Islet of Langerhans (tissue), 1 donor: ENCODE measurements around the gene LLGL2.

Experiments used
- FAIRE-seq: peaks from one replicate; lab custom pipeline; 2011; peaks lifted over from hg19 to GRCh38; lab: Jason Lieb, UNC

Gene LLGL2

DNA sequence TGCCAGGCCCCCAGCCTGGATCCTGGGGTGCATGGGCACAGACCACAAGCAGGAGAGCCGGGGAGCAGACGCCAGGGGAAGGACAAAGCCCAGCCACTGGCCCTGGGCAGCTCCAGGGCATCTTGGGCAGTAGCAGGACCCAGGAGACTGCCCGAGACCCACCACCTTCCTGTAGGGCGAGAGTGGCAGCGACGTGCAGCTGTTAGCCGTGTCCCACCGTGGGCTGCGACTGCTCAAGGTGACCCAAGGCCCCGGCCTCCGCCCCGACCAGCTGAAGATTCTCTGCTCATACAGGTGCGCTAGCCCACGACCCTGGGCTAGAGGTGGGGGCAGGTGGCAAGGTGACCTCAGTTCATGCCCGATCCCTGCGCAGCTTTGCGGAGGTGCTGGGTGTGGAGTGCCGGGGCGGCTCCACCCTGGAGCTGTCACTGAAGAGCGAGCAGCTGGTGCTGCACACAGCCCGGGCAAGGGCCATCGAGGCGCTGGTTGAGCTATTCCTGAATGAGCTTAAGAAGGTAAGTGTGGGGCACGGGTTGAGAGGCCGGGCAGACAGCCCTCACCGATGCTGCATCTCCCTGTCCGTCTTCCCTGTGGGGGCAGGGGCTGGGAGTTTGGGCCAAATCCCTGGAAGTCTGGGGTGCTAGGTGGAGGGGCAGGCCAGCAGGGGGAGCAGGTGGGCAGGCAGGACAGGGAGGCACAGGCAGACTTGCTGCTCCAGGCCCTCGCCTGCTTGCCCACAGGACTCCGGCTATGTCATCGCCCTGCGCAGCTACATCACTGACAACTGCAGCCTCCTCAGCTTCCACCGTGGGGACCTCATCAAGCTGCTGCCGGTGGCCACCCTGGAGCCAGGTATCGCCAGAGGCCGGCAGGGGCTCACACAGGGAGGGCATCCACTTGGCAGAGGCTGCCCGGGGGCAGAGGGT lies 94.3 kb downstream of the LLGL2 start:
- no peak for FAIRE-seq

DNA sequence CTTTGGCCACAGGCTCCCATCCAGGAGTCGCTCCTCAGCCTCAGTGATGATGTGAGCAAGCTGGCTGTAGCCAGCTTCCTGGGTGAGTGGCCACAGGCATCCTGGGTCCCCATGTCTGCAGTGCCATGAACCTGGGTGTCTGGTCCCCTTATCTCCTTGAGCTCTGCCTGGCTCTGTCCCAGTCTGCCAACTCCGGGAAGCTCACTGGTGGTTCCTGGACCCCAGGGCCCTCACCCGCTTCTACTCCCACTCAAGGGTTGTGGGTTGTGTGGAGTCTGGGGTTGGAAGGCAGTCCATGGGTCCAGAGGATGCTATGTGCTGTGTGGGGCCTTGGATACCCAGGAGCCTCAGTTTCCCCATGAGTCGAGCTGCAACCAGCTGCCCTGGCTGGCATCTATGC lies 96.0 kb downstream of the LLGL2 start:
- FAIRE-seq: no peak

DNA sequence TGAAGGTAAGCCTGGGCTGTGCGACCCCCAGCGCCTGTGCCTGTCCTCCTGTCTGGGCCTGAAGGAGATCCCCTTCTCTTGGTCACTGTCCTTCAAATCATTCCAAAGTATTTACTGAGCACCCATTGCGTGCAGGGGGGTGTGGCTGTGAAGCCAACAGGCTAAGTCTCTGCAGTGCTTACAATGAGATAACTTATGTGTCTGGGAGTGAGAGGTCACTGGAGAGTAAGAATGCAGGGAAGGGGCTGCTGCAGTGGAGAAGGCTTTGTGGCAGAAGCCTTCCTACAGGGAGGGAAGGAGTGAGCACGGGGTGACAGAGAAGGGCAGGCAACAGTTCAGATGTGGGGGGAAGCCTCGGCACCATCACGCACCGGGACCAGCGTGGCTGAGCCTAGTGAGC lies 96.6 kb downstream of the LLGL2 start:
- FAIRE-seq: no peak

DNA sequence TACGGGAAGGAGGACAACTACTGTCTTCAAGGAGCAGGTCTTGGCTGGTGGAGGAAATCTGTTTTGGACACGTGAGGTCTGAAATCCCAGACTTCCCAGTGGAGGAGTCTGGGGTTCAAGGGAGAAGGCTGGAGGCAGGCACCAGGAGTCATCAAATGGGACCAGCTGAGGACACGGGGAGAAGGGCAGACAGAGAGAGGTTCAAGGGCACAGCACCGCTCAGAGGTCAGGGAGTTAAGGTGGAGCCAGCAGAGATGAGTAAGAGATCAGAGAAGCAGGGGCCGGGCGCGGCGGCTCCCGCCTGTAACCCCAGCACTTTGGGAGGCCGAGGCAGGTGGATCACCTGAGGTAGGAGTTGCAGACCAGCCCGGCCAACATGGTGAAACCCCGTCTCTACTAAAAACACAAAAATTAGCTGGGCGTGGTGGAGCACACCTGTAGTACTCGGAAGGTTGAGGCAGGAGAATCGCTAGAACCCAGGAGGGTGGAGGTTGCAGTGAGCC lies 97.3 kb downstream of the LLGL2 start:
- no peak for FAIRE-seq

DNA sequence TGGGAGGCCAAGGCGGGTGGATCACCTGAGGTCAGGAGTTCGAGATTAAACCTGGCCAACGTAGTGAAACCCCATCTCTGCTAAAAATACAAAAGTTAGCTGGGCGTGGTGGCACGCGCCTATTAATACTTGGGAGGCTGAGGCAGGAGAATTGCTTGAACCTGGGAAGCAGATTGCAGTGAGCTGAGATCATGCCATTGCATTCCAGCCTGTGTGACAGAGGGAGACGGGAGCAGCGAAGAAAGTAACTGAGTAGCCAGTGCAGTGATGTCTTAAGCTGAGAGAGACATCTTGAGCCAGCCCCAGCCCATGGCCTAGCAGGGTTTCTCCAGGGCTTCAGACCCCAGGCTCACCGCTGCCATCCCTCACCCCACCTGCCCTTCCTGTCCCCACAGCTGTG lies 97.9 kb downstream of the LLGL2 start:
- FAIRE-seq: no peak

DNA sequence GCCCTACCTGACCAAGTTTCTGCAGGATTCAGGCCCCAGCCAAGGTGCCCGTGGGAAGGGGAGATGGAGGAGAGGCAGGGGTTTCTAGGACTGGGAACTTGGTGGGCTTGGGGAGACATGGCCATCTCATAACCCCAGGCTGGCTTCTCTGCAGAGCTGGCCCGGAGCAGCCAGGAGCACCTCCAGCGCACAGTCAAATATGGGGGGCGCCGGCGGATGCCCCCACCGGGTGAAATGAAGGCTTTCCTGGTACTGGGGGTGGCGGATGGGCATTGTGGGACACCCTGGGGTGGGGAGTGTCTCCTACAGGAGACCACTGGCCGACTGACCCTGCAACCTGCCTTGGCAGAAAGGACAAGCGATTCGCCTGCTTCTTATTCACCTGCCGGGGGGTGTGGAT lies 98.5 kb downstream of the LLGL2 start:
- no peak for FAIRE-seq
